DOHH2 (cell line): Measurements from ENCODE around the gene ADAMTS3.

Source experiments
- H3F3A ChIP-seq: fragments of 200-600 bp; sonication (generic), shearing (Covaris generic); 2 replicates; pipeline ENCODE4 v1.6.0; 2016; ENCODE audit warnings: antibody characterized with exemption, mild to moderate bottlenecking; ENCODE audit not compliant: control insufficient read depth, insufficient read depth
- H3K27ac ChIP-seq: fragments of 200-600 bp; sonication (generic); 2 replicates; pipeline ENCODE4 v1.5.1; 2014; ENCODE audit warnings: low read depth, mild to moderate bottlenecking, low read length, moderate library complexity
- H3K27me3 ChIP-seq: fragments of 200-600 bp; sonication (generic); 2 replicates; pipeline ENCODE4 v1.6.1; 2014; ENCODE audit warnings: mild to moderate bottlenecking, low read length, mixed read lengths; ENCODE audit not compliant: control insufficient read depth
- H3K36me3 ChIP-seq: fragments of 200-600 bp; sonication (generic); 2 replicates; pipeline ENCODE4 v1.6.1; 2014; ENCODE audit warnings: mild to moderate bottlenecking, low read length, moderate library complexity, mixed read lengths; ENCODE audit not compliant: control insufficient read depth
- H3K4me1 ChIP-seq: fragments of 200-600 bp; sonication (generic); 2 replicates; pipeline ENCODE4 v1.6.1; 2014; ENCODE audit warnings: mild to moderate bottlenecking, low read length, mixed read lengths; ENCODE audit not compliant: control insufficient read depth
- H3K4me2 ChIP-seq: fragments of 200-600 bp; sonication (generic); 2 replicates; pipeline ENCODE4 v1.6.0; 2014; ENCODE audit warnings: mild to moderate bottlenecking, low read length, moderate library complexity
- H3K4me3 ChIP-seq: fragments of 200-600 bp; sonication (generic); 2 replicates; pipeline ENCODE4 v1.5.1; 2014; ENCODE audit warnings: mild to moderate bottlenecking, low read length, mixed read lengths
- H3K79me2 ChIP-seq: fragments of 200-600 bp; sonication (generic); 2 replicates; pipeline ENCODE4 v1.6.1; 2014; ENCODE audit warnings: mild to moderate bottlenecking, low read length, mixed read lengths; ENCODE audit not compliant: control insufficient read depth
- H3K9me2 ChIP-seq: fragments of 200-600 bp; sonication (generic); replicated peaks from 2 replicates; pipeline ENCODE4 v1.6.1; 2014; ENCODE audit warnings: mild to moderate bottlenecking, low read length, mixed read lengths; ENCODE audit not compliant: control insufficient read depth
- H3K9me3 ChIP-seq: fragments of 200-600 bp; sonication (generic); 2 replicates; pipeline ENCODE4 v1.6.1; 2014; ENCODE audit warnings: antibody characterized with exemption, low read length, mixed read lengths; ENCODE audit not compliant: control insufficient read depth, insufficient read depth
- H4K20me1 ChIP-seq: fragments of 200-600 bp; sonication (generic); 2 replicates; pipeline ENCODE4 v1.6.0; 2014; ENCODE audit warnings: low read depth, mild to moderate bottlenecking, antibody characterized with exemption, low read length, moderate library complexity; ENCODE audit not compliant: control insufficient read depth, insufficient read depth
- CTCF ChIP-seq: fragments of 200-600 bp; sonication (generic); IDR thresholded peaks from one replicate; pipeline ENCODE4 v1.5.1; 2014; ENCODE audit warnings: antibody characterized with exemption, mild to moderate bottlenecking, low read depth, low read length; ENCODE audit not compliant: poor library complexity, severe bottlenecking
- EZH2phosphoT487 ChIP-seq: fragments of 200-600 bp; sonication (generic); IDR thresholded peaks from 2 replicates; pipeline ENCODE4 v1.6.1; 2017; ENCODE audit warnings: borderline replicate concordance, mild to moderate bottlenecking, antibody characterized with exemption, low read length, moderate library complexity, mixed read lengths

The ADAMTS3 gene

GRCh38 chr4:72239487-72240116, 329.4 kb downstream of the ADAMTS3 start:
- H3K9me2 ChIP-seq = no peaks in the 10 kb centered on the region

More at GRCh38 chr4:72239487-72240116, 329.4 kb downstream of the ADAMTS3 start:
- Histone ChIP-seq H3K4me3 (no peak overlapping the region), H3K9me3 (no peaks in the 10 kb centered on the region), H3K4me1 (no peaks in the 10 kb centered on the region), H3K27ac (no peak overlapping the region), H3K79me2 (no peaks in the 10 kb centered on the region), H4K20me1 (no peaks in the 10 kb centered on the region), H3F3A (no peaks in the 10 kb centered on the region), H3K27me3 (no peaks in the 10 kb centered on the region), H3K36me3 (no peaks in the 10 kb centered on the region), H3K4me2 (no peak overlapping the region)
- TF ChIP-seq CTCF (no peak), EZH2phosphoT487 (no peak)
